SJSA1 (cell line): ENCODE data around the gene RAB10. TPM values are rescaled to one million over a fixed set of nuclear protein-coding genes. Genes with fewer than 3 reads are reported as not detected.
"Not testable (repeated sequence)": the region's sequence is repeated elsewhere in the genome, so short reads cannot be mapped to it uniquely, and the experiment has no call there.

Experiments
- DNase-seq, 2 experiments: peaks; one replicate each; pipeline ENCODE4 v3.0.0-alpha.2; 2015 to 2020; ENCODE audit warnings: low spot score in 2 of 2, low read depth in 1 of 2
- H3K27ac ChIP-seq: fragments of 250-450 bp; sonication (Bioruptor Pico); 2 replicates; pipeline ENCODE4 v1.5.1; 2020; ENCODE audit warnings: mild to moderate bottlenecking, moderate library complexity
- H3K27me3 ChIP-seq: fragments of 250-450 bp; sonication (Bioruptor Pico); replicated peaks from 2 replicates; pipeline ENCODE4 v1.5.1; 2020; ENCODE audit warnings: mild to moderate bottlenecking, moderate library complexity
- H3K36me3 ChIP-seq: fragments of 250-450 bp; sonication (Bioruptor Pico); 2 replicates; pipeline ENCODE4 v1.5.1; 2020; ENCODE audit warnings: mild to moderate bottlenecking
- H3K4me1 ChIP-seq: fragments of 250-450 bp; sonication (Bioruptor Pico); replicated peaks from 2 replicates; pipeline ENCODE4 v1.6.1; 2021; ENCODE audit warnings: mild to moderate bottlenecking
- H3K4me3 ChIP-seq: fragments of 250-450 bp; sonication (Bioruptor Pico); 2 replicates; pipeline ENCODE4 v1.5.1; 2020; ENCODE audit warnings: mild to moderate bottlenecking
- H3K9me3 ChIP-seq: fragments of 250-450 bp; sonication (Bioruptor Pico); replicated peaks from 2 replicates; pipeline ENCODE4 v1.5.1; 2020; ENCODE audit warnings: mild to moderate bottlenecking
- total RNA-seq: library from RNA; depleted of rRNA; stranded (reverse); fragments of >200 nt; shearing (Covaris generic); gene quantifications from 2 replicates; pipeline ENCODE4 v1.2.3, GENCODE V29; 2014

The RAB10 gene
- total RNA-seq, 1 experiment from 2014 or later, result 92.7 TPM

DNA sequence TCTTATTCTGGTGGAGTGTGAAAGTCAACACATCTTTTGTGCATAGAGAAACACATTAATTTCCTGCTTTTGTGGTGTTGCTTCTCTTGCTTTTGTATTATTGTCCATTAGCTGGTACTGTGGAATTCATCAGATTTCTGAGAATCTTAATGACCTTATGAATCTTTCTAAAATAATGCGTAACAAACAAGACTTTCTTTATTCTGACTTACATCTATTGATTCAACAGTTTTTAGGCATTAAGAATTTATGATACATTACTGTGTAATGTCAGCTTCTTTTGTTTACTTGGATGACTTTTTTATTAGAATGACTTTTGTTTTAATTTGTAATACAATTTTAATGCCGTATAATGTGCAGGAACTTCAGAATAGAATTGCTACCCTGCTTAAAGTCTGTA, 43.4 kb downstream of the RAB10 start:
- no peak for DNase-seq
- no peak overlapping the region for H3K4me3 ChIP-seq
- H3K4me1 ChIP-seq, result 0 out of 2 replicates have a peak, but pooled peaks cover 4% of the 10 kb centered on the region
- H3K36me3 ChIP-seq, result peaks cover 19% of the 10 kb centered on the region
- H3K9me3 ChIP-seq, result peaks cover 9% of the 10 kb centered on the region; the same call in 1 of the 2 replicates
- H3K27me3 ChIP-seq, result no peaks in the 10 kb centered on the region
- H3K27ac ChIP-seq, result no peak overlapping the region

- no peak overlapping the region for H3K27ac ChIP-seq
- no peaks in the 10 kb centered on the region for H3K27me3 ChIP-seq
- H3K36me3 ChIP-seq, result peaks cover 19% of the 10 kb centered on the region
- peaks cover 9% of the 10 kb centered on the region; the same call in 1 of the 2 replicates for H3K9me3 ChIP-seq
- H3K4me1 ChIP-seq, result no peaks in the 10 kb centered on the region
- DNase-seq, result no peak
- H3K4me3 ChIP-seq, result no peak overlapping the region
Observed at GRCh38 chr2:26078939-26079338, 45.1 kb downstream of the RAB10 start.

DNA sequence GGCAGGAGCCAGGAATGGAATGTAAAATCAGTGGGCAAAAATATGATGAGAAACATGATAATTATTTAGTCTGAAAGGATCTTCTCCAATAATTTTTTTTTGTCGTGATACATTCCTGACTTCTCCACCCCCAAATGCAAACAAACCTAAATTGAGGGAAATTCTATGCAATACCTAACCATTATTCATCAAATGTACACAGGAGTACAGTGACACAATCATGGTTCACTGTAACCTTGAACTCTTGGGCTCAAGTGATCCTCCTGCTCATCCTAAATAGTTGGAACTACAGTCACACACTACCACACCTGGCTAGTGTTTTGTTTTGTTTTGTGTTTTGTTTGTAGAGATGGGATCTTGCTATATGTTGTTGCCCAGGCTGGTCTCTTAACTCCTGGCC, 46.5 kb downstream of the RAB10 start:
- DNase-seq, result no peak
- H3K4me3 ChIP-seq, result no peak overlapping the region
- H3K27ac ChIP-seq, result no peak overlapping the region
- H3K36me3 ChIP-seq, result peaks cover 19% of the 10 kb centered on the region
- H3K27me3 ChIP-seq, result no peaks in the 10 kb centered on the region
- H3K9me3 ChIP-seq, result peaks cover 9% of the 10 kb centered on the region; the same call in 1 of the 2 replicates
- H3K4me1 ChIP-seq, result no peaks in the 10 kb centered on the region

GRCh38 chr2:26080925-26081324, 47.0 kb downstream of the RAB10 start:
- H3K27me3 ChIP-seq, DNase-seq, H3K4me3 ChIP-seq, H3K27ac ChIP-seq, H3K9me3 ChIP-seq, H3K4me1 ChIP-seq: not testable (repeated sequence)
- H3K36me3 ChIP-seq, result peaks cover 19% of the 10 kb centered on the region

- no peaks in the 10 kb centered on the region for H3K27me3 ChIP-seq
- DNase-seq, result no peak
- H3K4me1 ChIP-seq, result peaks cover 8% of the 10 kb centered on the region
- peaks cover 9% of the 10 kb centered on the region; the same call in 1 of the 2 replicates for H3K9me3 ChIP-seq
- no peak overlapping the region for H3K4me3 ChIP-seq
- peaks cover 16% of the 10 kb centered on the region for H3K36me3 ChIP-seq
- no peak overlapping the region; the same call in 1 of the 2 replicates for H3K27ac ChIP-seq
Observed at GRCh38 chr2:26081556-26081955, 47.7 kb downstream of the RAB10 start.

- Histone ChIP-seq H3K9me3 (peaks cover 4% of the 10 kb centered on the region; the same call in 1 of the 2 replicates), H3K27ac (peak overlapping the region; percentile 11; the same call in 1 of the 2 replicates), H3K4me3 (no peak overlapping the region), H3K4me1 (peaks cover 10% of the 10 kb centered on the region), H3K27me3 (no peaks in the 10 kb centered on the region), H3K36me3 (peaks cover 9% of the 10 kb centered on the region)
- peak in 1 of 2 experiments; percentile 54 for DNase-seq
Observed at GRCh38 chr2:26086155-26086637, 52.3 kb downstream of the RAB10 start.

DNA sequence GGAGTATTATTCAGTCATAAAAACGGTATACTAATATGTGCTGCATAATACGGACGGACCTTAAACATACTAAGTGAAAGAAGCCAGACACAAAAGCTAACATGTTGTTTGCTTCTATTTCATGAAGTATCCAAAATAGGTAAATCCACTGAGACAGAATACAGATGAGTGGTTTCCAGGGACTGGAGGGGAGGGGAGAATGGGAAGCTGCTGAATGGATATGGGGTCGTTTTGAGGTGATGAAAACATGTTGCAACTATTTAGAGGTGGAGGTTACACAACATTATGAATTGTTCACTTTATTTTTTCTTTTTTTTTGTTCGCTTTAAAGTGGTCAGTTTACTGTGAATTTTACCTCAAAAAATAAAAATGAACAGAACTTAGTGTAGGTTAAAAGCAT, 52.9 kb downstream of the RAB10 start:
- DNase-seq, result no peak
- Histone ChIP-seq H3K27ac (peak overlapping the region; percentile 11; the same call in 1 of the 2 replicates), H3K9me3 (no peaks in the 10 kb centered on the region), H3K4me3 (no peak overlapping the region), H3K4me1 (peaks cover 10% of the 10 kb centered on the region), H3K36me3 (peaks cover 4% of the 10 kb centered on the region; the same call in 1 of the 2 replicates), H3K27me3 (no peaks in the 10 kb centered on the region)

- no peak for DNase-seq
- H3K27me3 ChIP-seq, result no peaks in the 10 kb centered on the region
- no peak overlapping the region for H3K27ac ChIP-seq
Observed at GRCh38 chr2:26088038-26088643, 54.3 kb downstream of the RAB10 start.

GRCh38 chr2:26088931-26089330, 55.0 kb downstream of the RAB10 start:
- H3K9me3 ChIP-seq, H3K27ac ChIP-seq, H3K4me1 ChIP-seq, H3K27me3 ChIP-seq, DNase-seq, H3K4me3 ChIP-seq: not testable (repeated sequence)
- H3K36me3 ChIP-seq, result peaks cover 13% of the 10 kb centered on the region

More at GRCh38 chr2:26088038-26088643, 54.3 kb downstream of the RAB10 start:
- H3K4me1 ChIP-seq, result peaks cover 10% of the 10 kb centered on the region
- no peaks in the 10 kb centered on the region for H3K9me3 ChIP-seq
- H3K36me3 ChIP-seq, result peaks cover 10% of the 10 kb centered on the region; the same call in 1 of the 2 replicates
- no peak overlapping the region for H3K4me3 ChIP-seq

DNA sequence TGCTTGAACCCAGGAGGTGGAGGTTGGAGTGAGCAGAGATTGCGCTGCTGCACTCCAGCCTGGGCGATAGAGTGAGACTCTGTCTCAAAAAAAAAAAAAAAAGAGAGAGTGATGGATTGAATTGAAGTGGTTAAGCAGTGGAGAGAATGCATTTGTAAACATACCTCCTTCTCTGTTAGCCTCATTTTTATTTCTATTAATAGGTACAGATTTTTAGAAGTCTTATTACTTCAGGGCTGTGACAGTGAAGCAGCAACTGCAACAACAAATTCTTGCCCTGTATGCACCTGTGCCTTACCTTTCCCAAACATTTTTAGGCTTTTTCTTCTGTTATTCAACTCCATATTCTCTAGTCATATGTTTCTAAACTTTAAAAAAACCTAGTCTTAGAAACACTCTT, 55.5 kb downstream of the RAB10 start:
- Histone ChIP-seq H3K4me1 (peaks cover 10% of the 10 kb centered on the region), H3K4me3 (no peak overlapping the region), H3K36me3 (peaks cover 15% of the 10 kb centered on the region), H3K9me3 (no peaks in the 10 kb centered on the region), H3K27ac (no peak overlapping the region), H3K27me3 (no peaks in the 10 kb centered on the region)
- DNase-seq, result no peak

DNA sequence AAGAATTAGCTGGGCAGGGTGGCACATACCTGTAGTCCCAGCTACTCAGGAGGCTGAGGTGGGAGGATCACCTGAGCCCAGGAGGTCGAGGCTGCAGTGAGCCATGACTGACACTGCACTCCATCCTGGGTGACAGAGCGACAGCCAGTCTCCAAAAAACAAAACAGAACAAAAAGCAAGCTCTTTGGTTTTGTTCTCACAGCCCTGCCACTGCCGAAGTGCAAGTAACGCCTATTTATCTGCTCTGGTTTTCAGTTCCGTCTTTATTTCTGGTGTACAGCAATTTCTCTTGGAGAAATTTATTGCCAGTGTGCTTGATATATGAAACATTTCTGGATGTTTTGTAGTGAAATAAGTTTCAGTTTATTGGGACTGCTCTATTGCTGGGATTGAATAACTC, 61.9 kb downstream of the RAB10 start:
- Histone ChIP-seq H3K36me3 (peaks cover 27% of the 10 kb centered on the region), H3K9me3 (no peaks in the 10 kb centered on the region), H3K4me3 (no peak overlapping the region), H3K4me1 (no peaks in the 10 kb centered on the region), H3K27ac (no peak overlapping the region), H3K27me3 (no peaks in the 10 kb centered on the region)
- no peak for DNase-seq

DNA sequence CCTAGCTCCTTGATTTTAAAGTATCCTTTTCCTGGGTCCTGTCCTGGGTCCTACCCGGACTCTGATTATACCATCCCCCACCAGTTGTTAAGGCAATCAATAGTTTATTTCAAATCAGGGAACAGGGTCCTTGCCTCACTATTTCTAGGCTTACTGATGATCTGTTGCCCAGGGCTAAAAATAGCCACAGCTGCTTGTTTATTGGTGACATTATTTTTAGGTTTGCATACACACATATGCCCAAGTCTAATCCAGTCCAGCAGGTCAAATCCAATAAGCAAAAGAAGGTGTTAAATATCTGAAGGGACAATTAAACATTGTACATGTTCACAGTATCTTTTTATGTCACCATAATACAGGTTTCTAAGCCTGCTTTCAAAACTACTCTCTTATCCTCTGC, 66.0 kb downstream of the RAB10 start:
- Histone ChIP-seq H3K27me3 (no peaks in the 10 kb centered on the region), H3K4me3 (no peak overlapping the region), H3K9me3 (no peaks in the 10 kb centered on the region), H3K36me3 (peaks cover 41% of the 10 kb centered on the region), H3K4me1 (no peaks in the 10 kb centered on the region), H3K27ac (no peak overlapping the region)
- no peak for DNase-seq

DNA sequence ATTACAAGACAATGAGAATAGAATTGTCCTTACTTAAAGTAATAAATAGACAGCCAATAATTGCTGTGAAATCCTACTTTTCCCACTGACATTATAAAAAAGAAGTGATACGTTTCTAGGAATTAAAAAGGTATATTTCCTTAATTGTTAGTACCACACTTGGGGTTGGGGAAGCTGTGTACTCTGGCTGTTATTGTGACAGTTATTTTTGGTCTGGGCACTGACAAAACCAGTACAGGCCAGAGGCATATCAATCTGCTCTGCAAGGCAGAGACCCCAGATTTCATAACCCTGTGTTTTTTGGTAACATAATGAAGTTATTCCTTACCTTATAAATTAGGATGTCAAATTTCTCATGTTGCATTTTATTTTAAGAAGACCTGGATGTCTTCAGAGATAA, 66.5 kb downstream of the RAB10 start:
- Histone ChIP-seq H3K36me3 (peaks cover 46% of the 10 kb centered on the region), H3K27ac (no peak overlapping the region), H3K9me3 (no peaks in the 10 kb centered on the region), H3K27me3 (no peaks in the 10 kb centered on the region), H3K4me3 (no peak overlapping the region), H3K4me1 (no peaks in the 10 kb centered on the region)
- no peak for DNase-seq

GRCh38 chr2:26103752-26104151, 69.9 kb downstream of the RAB10 start:
- DNase-seq, result no peak
- Histone ChIP-seq H3K36me3 (peaks cover 45% of the 10 kb centered on the region), H3K4me3 (no peak overlapping the region), H3K27ac (no peak overlapping the region), H3K4me1 (no peaks in the 10 kb centered on the region), H3K27me3 (no peaks in the 10 kb centered on the region), H3K9me3 (no peaks in the 10 kb centered on the region)
